Astrocyte of the hippocampus (primary cell): Measurements from ENCODE around the gene TP53AIP1.
A peak's percentile ranks its signal among the peaks of the same experiment; 100 is the strongest.

Source experiments
- DNase-seq: peaks from one replicate; pipeline ENCODE4 v3.0.0; 2011; ENCODE audit warnings: low read depth, low spot score

The TP53AIP1 gene

DNA sequence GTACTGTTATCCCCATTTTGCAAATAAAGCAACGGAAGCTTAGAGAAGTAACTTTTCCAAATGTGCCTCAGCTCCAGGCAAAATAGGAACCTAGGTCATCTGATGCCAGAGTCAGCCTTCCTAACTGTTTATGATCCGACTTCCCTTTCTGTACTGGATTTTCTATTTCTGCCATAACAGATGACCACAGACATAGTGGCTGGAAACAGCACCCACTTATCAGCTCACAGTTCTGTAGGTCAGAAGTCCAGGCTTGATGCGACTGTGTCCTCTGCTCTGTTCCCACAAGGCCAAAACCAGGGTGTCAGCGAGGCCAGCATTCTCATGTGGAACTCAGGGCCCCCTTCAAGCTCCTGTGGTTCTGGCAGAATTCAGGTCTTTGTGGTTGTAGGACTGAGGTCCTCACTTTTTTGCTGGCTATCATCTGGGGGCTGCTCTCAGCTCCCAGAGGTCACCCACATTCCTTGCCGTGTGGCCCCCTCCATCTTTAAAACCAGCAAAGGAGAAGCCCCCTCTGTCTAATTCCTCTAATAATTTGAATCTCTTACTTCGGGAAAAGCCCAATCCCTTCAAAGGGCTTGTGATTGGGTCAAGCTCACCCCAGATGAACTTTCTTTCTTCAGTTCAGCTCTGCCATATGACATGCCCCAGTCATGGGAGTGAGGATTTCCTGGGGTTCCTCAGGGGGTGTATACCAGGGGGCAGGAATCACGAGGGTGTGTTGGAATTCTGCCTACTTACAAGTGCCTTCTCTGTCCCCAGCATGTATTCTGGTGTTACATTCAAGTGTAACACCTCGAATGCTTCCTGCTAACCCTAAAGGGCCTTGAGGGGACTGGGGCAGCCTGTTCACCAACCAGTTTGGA, 36.3 kb downstream of the TP53AIP1 start:
- DNase-seq = no peak

DNA sequence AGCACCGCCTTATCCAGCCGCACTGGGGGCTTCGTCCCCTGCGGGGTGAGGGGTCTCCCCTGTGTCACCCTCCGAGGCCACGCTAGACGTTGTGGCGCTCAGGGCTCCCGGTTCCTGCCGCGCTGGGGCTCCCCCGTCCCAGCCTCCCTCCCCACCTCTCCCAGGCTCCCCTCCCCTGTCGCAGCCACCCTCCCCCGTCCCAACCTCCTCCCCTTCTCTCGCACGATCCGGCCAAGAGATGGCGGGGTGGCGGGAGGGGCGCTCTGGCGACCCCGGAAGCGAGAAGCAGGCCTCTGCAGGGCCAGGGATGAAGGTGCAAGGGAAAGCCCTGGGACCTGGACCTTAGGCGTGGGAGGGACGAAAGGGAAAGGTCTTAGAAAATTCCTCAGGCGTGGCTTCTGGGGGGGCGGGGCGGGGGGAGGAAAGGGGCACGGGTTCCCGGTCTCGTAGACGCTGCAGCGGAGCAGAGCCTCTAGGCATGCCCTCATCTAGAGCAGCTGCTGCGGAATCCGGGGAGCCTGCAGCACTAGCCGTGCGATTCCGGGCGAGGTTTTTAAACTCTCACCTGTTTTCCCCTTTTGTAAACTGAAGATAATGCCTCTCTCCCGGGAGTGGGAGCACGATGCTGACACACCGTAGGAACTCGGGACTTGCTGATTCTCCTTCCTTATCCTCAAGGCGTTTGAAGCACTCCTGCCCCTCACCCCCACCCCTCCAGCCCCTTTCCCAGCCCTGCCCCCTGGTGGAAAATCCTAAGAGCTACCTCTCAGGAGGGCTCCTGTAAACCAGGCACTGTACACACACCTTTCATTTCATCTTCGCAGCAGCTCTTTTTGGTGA, 37.1 kb downstream of the TP53AIP1 start:
- peak; percentile 58 for DNase-seq

- DNase-seq = peak; percentile 38
These were observed 37.9 kb downstream of the TP53AIP1 start for GRCh38 chr11:128904656-128905344.

DNA sequence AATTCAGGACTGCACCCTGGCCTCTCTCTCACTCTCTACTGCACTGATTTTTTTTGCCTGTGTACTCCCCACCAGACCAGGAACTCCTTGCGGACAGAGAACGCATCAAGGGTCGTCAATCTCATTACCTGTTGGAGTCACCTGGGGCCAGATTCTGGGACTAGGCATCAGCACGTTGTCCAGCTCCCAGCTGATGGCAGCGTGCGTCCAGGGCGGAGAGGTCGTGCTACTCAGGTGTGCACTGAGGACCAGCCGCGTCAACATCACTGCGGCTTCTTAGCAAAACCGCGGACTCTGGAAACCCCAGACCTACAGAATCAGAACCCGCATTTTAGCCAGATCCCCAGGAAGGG, 38.4 kb downstream of the TP53AIP1 start:
- DNase-seq = no peak

DNA sequence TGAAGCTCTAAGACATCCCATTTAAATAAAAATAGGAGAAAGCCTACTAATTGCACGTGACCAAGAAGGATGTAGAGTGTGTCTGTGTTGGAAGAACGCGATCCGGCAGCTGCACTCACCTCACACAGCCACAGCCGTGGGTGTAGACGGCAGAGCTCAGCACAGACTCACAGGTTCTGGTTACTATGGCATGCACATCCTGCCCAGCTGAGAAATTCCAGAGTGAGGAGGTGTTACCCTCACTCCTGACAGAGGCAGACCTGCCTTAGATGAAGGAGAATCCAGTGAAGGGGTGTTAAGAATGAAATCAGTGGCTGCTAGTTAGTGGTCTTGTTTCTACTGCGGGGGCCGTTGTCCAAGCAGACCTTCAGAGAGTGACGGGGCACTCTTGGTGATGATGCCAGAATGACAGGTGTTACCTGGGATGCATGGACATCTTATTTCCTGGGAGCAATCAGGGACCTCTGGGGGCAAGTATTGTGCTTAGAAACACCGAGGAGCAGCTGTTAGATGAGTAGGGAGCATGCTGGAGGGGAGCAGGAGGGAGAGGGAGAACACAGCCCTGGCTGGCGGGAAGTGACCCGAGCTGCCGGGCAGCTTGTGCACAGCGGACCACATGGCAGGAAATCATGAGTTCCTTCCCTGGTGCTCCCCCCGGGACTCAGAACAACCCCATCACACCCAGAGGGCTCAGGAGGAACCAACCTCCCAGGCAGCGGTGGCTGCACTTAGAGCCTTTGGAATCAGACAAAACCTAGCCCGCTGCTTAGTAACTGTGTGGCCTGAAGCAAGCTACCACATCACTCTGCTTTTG, 39.2 kb downstream of the TP53AIP1 start:
- DNase-seq = peak; percentile 63

- DNase-seq = peak; percentile 53
These were observed 40.1 kb downstream of the TP53AIP1 start for GRCh38 chr11:128902515-128903066.

GRCh38 chr11:128901653-128902514, 40.8 kb downstream of the TP53AIP1 start:
- peak; percentile 14 for DNase-seq

- no peak for DNase-seq
These were observed 42.2 kb downstream of the TP53AIP1 start for GRCh38 chr11:128900468-128900867.

DNA sequence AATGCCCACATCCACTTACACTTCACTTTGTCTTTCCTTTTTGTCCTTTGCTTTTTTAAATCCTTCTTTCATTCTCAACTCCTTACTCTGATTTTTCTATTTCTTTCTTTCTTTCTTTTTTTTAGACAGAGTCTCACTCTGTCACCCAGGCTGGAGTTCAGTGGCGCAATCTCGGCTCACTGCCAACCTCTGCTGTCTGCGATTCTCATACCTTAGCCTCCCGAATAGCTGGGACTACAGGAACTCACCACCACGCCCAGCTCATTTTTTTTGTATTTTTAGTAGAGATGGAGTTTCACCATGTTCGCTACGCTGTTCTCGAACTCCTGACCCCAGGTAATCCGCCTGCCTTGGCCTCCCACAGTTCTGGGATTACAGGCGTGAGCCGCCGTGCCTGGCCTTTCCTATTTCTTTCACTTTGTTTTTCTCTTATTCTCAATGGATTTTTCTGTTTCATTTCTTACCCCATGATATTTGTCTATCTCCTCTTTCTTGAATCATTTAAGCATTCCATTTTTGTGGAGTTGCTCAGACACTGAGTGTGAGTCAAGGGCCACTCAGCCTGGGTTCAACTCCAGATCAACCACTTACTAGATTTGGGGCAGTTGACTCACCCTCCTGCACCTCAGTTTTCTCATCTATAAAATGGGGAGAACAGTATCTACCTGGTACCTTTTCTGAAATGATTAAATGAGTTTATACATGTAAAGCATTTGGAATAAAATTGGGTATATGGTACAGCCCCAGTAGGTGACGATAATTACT, 43.9 kb downstream of the TP53AIP1 start:
- DNase-seq = no peak

GRCh38 chr11:128897826-128898225, 44.8 kb downstream of the TP53AIP1 start:
- no peak for DNase-seq

DNA sequence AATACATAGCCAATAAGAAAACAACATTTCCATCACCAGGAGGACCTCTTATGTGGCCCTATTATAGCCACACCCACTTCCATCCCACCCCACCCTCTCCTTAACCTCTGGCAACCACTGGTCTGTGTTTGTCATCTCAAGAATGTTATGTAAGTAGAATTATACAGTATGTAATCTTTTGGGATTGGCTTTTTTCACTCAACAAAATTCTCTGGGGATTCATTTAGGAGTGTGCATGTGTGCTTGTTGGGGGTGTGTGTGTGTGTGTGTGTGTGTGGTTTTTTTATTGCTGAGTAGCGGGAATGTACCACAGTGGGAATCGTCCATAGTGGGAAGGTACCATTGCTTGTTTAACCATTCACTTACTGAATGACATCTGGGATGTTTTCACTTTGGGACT, 46.3 kb downstream of the TP53AIP1 start:
- no peak for DNase-seq

DNA sequence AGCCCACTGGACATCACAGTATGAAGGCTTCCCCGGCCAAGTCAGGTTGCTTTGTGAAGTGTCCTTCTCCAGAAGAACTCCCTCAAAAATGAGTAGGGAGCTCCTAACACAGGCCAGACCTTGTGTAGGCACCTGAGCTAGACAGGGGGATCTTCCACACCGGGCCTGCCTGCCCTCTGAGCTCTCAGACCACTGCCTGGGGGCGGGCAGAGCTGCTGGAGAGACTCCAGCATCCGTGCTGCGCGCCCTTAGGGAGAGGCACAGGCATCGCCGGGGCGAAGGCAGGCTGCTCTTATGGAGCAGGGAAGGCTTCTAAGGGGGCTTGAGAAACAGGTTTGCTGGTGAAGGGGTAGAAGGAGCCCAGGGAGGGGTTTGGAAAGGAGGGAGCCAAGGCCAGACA, 47.1 kb downstream of the TP53AIP1 start:
- DNase-seq = no peak

GRCh38 chr11:128894685-128895084, 48.0 kb downstream of the TP53AIP1 start:
- DNase-seq = no peak

DNA sequence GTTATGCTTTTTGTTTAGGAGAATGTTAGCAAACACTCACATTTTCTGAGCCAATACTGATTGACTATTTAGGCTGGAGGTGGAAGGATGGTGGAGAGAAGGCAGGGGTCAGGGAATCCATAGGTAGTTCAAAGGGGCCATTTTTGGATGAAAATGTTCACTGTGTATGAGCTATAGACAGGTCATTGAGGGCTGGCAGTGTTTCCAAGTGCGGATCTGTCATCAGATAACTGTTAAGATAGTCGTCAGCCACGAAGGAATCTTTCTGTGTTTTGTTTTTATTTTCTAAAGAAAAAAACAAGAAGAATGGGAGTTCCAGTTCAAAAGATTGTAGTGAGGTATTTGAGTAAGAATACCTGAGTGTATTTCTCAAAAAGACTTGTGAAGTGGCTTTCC, 48.4 kb downstream of the TP53AIP1 start:
- no peak for DNase-seq

- DNase-seq = no peak
These were observed 48.9 kb downstream of the TP53AIP1 start for GRCh38 chr11:128893578-128894285.

- no peak for DNase-seq
These were observed 49.7 kb downstream of the TP53AIP1 start for GRCh38 chr11:128892866-128893565.

DNA sequence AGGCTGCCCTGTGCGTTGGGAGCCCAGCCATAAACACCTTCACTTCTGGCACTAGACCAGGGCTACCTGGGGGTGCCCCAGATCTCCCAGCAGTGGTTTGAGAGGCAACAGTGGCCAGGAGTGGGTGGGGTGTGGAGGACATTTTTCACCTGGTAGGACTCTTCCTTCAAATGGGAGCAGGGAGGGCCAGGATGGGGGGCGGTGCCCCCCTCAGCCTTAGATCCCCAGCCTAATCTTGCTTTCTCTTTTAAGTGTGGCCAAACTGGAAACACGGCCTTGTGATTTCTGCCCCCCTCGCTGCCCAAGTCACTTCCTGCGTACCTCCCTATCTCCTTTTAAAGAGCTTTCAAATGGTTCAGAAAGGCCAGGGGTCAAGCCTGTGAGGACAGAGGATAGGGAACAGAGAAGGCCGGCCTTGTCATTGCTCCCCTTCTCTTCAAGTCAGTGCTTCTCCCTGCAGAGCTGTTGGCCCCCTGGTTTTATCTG, 50.7 kb downstream of the TP53AIP1 start:
- DNase-seq = no peak
